ENCODE measurements around the gene TBC1D4.

The TBC1D4 gene

DNA sequence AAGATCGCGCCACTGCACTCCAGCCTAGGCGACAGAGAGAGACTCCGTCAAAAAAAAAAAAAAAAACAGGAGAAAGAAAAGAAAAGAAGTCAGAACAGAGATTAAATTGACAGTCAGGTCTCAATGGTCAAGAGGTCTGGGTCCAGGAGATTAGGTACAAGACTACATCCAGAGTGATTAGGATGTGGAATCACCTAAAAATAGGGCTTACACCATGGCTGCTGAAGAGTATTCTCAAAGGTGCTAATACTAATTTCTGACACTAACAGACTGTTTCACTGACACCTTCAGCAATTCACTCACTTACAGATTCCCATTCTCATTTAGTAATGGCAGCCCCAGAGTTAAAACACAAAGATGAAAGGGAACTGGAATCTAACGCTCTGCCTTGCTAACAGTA is 91.7 kb downstream of the TBC1D4 start:
- DNase-seq (ENCODE audit: low spot score): no peak

DNA sequence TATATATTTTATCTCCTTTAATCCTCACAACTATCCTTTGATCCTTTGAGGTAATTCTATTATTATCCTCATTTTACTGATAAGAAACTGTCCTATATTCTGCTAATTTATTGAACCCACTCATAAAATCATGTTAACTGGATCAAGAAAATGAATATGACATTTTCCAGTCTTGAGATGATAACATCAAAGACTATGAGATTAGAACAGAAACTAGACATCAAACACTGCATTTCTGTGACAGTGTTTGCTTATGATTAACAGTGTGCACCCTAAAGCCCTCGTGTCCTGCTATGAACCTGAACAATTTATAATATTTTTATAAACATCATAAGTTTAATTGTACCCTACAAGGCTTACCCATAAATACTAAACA is 96.3 kb downstream of the TBC1D4 start:
- no peak for DNase-seq (ENCODE audit: low spot score)

- no peak for DNase-seq (ENCODE audit: low spot score)
Measured at GRCh38 chr13:75384879-75385707, 96.9 kb downstream of the TBC1D4 start.

DNA sequence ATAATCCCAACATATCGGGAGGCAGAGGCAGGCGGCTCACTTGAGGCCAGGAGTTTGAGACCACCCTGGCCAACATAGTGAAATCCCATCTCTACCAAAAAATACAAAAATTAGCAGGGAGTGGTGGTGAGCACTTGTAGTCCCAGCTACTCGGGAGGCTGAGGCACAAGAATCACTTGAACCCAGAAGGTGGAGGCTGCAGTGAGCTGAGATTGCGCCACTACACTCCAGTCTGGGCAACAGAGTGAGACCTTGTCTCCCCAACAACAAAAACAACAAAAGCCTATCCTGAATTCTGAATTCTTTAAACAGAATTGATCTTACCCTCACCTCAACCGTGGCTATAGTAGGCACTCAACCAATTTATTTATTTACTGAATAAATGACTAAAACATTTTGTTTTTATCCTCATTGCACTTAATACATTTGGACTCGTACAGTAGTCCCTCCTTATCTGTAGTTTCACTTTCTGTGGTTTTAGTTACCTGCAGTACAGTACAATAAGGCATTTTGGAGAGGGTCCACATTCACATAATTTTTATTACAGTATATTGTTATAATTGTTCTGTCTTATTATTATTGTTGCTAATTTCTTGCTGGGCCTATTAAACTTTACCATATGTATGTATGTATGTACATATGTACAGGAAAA is 98.8 kb downstream of the TBC1D4 start:
- DNase-seq (ENCODE audit: low spot score): no peak

GRCh38 chr13:75378301-75378700 is 103.7 kb downstream of the TBC1D4 start:
- no peak for DNase-seq (ENCODE audit: low spot score)

GRCh38 chr13:75376792-75377402 is 105.1 kb downstream of the TBC1D4 start:
- DNase-seq (ENCODE audit: low spot score): no peak

DNA sequence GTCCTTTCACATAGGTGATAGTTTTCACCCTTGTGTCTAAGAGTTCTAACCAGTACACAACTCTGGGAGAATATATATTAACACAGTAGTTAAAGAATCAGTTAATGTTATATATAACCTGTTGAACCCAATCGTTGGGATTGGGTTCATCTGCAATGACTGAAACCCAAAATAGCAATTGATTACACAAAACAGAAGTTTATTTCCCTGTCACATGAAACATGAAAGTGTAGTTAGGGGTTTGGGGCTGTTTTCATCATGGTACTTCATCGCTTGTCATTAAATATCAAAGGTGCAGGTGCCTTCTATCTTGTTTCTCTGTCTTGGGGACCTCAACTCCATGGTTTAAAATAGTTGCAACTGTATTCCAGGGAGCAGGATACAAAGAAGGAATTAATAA is 106.6 kb downstream of the TBC1D4 start:
- no peak for DNase-seq (ENCODE audit: low spot score)

GRCh38 chr13:75373988-75374387 is 108.0 kb downstream of the TBC1D4 start:
- no peak for DNase-seq (ENCODE audit: low spot score)

GRCh38 chr13:75372923-75373841 is 108.8 kb downstream of the TBC1D4 start:
- DNase-seq (ENCODE audit: low spot score): no peak

DNA sequence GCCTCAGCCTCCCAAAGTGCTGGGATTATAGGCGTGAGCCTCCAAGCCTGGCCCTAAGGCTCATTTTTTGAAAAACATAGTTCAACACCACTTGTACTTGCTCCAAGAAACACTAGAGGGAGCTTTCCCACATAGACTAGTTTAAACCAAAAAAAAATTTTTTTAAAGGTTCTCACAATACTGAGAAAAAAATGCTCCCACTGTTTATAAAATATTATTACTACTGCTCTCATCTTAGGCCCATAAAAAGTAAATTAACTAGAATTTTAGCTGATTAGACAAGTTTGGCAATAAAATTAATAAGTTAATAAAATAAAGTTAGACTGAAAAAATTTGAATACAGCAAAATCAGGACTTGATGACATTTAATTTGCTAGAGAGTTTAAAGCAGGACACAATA is 109.5 kb downstream of the TBC1D4 start:
- peak; percentile 29 for DNase-seq (ENCODE audit: low spot score)

DNA sequence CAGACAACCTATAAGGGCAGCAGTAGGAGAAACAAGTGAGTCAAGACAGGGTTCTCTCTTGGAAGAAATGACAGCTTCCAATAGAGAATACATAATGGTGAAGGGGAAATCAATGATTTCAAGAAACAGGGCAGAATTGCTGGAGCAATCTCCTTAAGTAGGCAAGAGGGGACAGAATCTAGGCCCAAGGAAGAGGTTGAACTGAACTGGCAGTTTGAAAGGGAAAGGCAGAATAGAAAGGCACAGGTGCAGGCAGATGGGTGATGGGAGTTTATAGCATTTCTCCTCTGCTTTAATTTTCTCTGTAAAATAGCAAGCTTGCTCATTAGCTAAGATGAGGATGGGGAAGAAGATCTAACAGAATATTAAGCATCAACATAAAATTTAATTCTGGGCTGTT is 110.8 kb downstream of the TBC1D4 start:
- DNase-seq (ENCODE audit: low spot score): no peak

DNA sequence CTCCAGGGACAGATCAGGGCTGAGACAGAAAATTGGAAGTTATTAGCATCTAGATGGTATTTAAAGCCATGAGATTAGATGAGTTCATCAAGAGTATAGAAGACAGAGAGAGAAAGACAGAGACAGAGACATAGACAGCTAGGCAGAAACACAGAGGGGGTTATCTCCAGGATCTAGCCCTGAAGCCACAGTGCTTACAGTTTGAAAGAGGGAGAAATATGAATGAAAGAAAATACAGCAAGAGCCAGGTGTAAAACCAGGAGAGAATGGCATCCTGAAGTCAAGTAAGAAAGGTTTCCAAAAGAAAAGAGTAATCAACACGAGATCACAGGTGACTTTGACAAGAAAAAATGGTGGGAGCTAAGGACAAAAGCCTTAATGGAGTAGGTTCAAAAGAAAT is 111.2 kb downstream of the TBC1D4 start:
- DNase-seq (ENCODE audit: low spot score): no peak

DNA sequence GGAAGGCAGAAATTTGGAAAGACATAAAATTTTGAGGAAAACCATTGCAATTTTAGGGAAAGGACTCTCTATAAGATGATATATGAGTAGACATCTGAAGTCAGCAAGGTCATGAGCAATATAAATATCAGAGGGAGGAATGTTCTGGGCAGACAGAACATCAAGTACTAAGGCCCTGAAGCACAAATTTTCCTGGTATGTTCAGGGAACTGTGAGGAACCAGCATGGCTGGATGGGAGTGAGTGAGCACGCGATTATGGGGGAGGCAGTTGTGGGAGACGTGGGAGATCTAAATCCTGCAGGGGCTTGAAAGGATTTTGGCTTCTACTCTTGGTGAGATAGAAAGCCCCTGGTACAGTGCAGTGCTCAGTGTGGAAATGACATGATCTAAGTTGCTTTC is 112.0 kb downstream of the TBC1D4 start:
- DNase-seq (ENCODE audit: low spot score): no peak

DNA sequence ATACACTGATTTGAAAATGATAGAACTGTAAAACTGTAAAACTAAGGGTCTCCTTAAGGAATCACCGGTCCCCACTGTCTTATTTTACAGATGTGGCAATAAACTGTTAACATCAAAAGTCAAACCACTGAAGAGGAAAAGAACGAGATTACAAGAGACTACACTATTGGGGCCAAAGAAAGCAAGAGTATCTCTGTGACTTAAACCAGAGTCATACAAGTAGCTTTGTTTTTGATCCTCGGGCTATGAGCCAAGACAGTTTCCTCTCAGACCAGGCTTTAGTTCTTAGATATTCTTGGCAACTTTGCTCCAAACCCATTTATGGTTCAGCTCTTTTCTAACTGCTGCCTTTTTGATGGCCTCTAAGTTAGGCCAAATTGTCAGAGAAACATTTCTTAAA is 113.8 kb downstream of the TBC1D4 start:
- peak; percentile 32 for DNase-seq (ENCODE audit: low spot score)

DNA sequence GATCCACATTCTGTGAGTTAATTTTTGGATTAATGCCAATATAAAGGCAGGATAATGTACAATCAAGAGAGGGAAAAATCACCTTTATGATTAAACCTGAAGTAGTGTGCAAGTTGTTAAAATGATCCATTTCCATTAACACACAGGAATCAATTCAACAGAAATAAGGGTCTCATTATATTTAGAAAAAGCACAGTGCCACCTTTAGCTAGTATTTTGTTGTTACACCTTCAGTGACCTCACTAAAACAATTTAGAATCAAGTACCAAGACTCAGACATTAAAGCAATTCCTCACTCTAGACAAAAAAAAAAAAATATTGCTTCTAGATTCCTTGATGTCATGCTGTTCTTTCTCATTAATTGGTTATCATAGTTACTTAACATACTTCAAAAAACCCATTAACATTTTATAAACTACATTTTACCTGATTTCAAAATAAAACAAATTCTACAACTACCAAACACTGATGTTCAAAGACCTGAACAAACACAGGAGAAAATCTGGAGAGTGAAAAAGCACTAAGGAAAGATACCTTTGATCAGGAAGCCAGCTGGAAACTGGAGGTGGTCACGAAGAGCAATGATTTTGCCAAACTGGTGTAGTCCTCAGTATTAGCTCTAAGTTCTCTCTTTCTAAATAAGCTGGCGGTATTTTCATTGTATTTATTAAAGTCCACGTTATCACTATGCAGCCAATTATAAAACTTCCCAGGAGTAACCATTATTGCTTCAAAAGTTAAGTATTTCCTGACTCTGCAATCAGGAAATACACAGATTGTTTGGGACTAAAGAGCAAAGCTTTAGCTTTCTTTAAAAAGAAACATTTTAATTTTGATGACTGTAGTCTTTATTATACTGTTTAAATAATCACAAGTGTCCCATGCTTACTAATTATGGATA is 115.3 kb downstream of the TBC1D4 start:
- DNase-seq (ENCODE audit: low spot score): no peak

DNA sequence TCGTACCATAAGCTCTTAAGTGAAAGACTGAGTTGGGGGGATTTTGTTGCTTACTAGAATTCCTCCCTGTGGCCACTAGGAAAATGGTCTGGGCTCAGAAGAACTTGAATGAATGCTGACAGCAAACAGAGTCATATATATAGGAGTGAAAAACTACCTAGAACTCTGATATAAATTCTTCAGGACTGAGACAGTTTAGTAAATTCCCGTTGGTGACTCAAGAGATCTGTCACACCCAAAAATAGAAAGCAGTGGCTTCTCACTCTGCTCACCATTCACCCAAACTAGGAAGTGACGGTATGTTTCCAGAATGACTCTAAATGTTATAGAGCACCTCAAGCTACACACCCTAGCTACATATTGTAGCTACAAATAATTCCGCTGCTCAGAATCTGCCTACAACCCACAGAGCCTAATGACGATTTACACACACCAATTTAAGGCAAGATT is 116.2 kb downstream of the TBC1D4 start:
- DNase-seq (ENCODE audit: low spot score): peak; percentile 48

DNA sequence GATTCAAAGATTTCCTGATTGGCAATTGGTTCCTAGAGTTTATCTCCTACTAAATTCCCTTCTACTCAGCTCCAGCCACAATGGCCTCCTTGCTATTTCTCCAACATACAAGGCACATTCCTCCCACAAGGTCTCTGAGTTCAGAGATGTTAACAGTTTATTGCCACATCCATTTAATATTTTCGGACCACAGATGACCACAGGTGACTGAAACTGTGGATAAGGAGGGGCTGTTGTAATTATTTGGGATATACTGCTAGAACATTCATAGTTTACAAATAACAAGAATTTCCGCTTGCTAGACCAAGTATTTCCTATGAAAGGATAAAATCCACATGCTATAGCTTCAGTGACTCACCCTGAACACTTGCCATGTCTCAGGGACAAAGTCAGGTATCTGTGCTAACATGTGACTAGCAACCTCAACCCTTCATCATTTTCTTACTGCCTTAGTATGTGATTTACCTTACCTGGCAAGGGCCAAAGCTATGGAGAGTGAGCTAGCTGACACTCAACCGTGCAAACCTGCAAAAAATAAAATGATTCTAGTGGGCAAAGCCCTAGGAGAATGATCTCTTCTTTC is 117.7 kb downstream of the TBC1D4 start:
- no peak for DNase-seq (ENCODE audit: low spot score)

GRCh38 chr13:75363371-75363770 is 118.6 kb downstream of the TBC1D4 start:
- DNase-seq (ENCODE audit: low spot score): no peak

GRCh38 chr13:75362026-75362425 is 119.9 kb downstream of the TBC1D4 start:
- DNase-seq (ENCODE audit: low spot score): no peak

GRCh38 chr13:75360170-75360569 is 121.8 kb downstream of the TBC1D4 start:
- no peak for DNase-seq (ENCODE audit: low spot score)

- peak; percentile 81 for DNase-seq (ENCODE audit: low spot score)
Measured at GRCh38 chr13:75359266-75359665, 122.7 kb downstream of the TBC1D4 start.
